GM12873 (cell line): ENCODE measurements around the gene ABHD8.

Experiments used
- CTCF ChIP-seq: IDR thresholded peaks from 2 replicates; pipeline ENCODE4 v1.5.1; 2012; ENCODE audit warnings: low read depth, mild to moderate bottlenecking, moderate library complexity, low read length, control low read depth; ENCODE audit not compliant: insufficient read depth; ENCODE audit errors: missing control alignments

The ABHD8 gene

GRCh38 chr19:17283504-17283996 lies 19.7 kb downstream of the ABHD8 start:
- TF ChIP-seq CTCF, result no peak

GRCh38 chr19:17282488-17283125 lies 20.6 kb downstream of the ABHD8 start:
- peak; percentile 94 for TF ChIP-seq CTCF

- TF ChIP-seq CTCF, result no peak
These were observed 21.6 kb downstream of the ABHD8 start, which contains the start of gene ANKLE1 for GRCh38 chr19:17281391-17282304. Gene ANKLE1, plus strand, starts transcription at chr19:17281901. Its CDS starts 20 bp downstream, at chr19:17281921.

- TF ChIP-seq CTCF, result no peak
These were observed 23.8 kb downstream of the ABHD8 start for GRCh38 chr19:17279436-17279835.

GRCh38 chr19:17275441-17276175 lies 27.6 kb downstream of the ABHD8 start:
- no peak for TF ChIP-seq CTCF

- TF ChIP-seq CTCF, result no peak
These were observed 34.5 kb downstream of the ABHD8 start for GRCh38 chr19:17268754-17269153.
